Measurements from ENCODE around the gene NPRL2.
"Not testable (repeated sequence)": the region's sequence is repeated elsewhere in the genome, so short reads cannot be mapped to it uniquely, and the experiment has no call there.

The NPRL2 gene

DNA sequence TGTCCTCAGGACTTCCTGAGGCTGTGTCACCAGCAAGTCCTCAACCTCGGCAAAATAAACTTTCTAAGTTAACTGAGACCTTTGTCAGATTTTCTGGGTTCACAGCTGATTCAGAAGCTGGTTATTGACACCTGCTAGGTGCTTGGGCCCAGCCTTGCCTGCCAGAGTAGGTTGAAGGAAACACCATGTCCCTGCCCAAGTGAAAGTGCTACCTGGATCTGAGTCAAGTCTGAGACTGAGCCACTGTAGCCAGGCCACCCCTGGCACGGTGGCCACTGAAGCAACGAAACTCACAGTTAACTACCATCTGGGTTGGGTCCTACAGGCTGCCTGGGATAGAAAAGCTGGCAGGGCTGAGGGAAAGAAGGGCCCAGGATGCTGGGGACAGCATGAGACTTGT is 36.2 kb downstream of the NPRL2 start:
- no peak overlapping the region for H2AFZ ChIP-seq (ENCODE audit: low read length)
- H3K4me1 ChIP-seq (ENCODE audit: insufficient read depth, low read length, severe bottlenecking) = peaks cover 32% of the 10 kb centered on the region
- no peaks in the 10 kb centered on the region for H3K9me2 ChIP-seq (ENCODE audit: low read depth, low read length)
- H3K9me3 ChIP-seq (ENCODE audit: low read length) = peaks cover 6% of the 10 kb centered on the region; the same call in 1 of the 2 replicates
- no peak overlapping the region for H3K27ac ChIP-seq (ENCODE audit: low read depth, low read length, poor library complexity, severe bottlenecking)
- H3K4me2 ChIP-seq (ENCODE audit: low read length) = no peak overlapping the region
- H3K27me3 ChIP-seq (ENCODE audit: insufficient read depth, low read length) = no peaks in the 10 kb centered on the region
- no peak overlapping the region for H3K9ac ChIP-seq (ENCODE audit: low read length)
- no peak overlapping the region for H3K4me3 ChIP-seq (ENCODE audit: low read depth, low read length, poor library complexity, severe bottlenecking)
- TF ChIP-seq CTCF (IDR thresholded peaks at IDR 0.05; ENCODE audit: low read length) (no peak), EZH2 (IDR thresholded peaks at IDR 0.05; ENCODE audit: borderline replicate concordance, low read length) (no peak)
- no peaks in the 10 kb centered on the region for H3F3A ChIP-seq (ENCODE audit: insufficient read depth, low read length)
- H4K20me1 ChIP-seq (ENCODE audit: insufficient read depth, low read length) = no peaks in the 10 kb centered on the region
- no peaks in the 10 kb centered on the region for H3K79me2 ChIP-seq (ENCODE audit: insufficient read depth, low read length)
- H3K36me3 ChIP-seq (ENCODE audit: insufficient read depth, low read length) = peaks cover 6% of the 10 kb centered on the region

DNA sequence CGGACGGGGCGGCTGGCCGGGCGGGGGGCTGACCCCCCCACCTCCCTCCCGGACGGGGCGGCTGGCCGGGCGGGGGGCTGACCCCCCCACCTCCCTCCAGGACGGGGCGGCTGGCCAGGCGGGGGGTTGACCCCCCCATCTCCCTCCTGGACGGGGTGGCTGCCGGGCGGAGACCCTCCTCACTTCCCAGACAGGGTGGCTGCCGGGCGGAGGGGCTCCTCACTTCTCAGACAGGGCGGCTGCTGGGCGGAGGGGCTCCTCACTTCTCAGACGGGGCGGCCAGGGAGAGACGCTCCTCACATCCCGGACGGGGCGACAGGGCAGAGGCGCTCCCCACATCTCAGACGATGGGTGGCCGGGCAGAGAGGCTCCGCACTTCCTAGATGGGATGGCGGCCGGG is 38.5 kb downstream of the NPRL2 start:
- H3K27me3 ChIP-seq (ENCODE audit: insufficient read depth, low read length); H3K4me2 ChIP-seq (ENCODE audit: low read length); H3K9ac ChIP-seq (ENCODE audit: low read length); H3F3A ChIP-seq (ENCODE audit: insufficient read depth, low read length); H4K20me1 ChIP-seq (ENCODE audit: insufficient read depth, low read length); H3K9me3 ChIP-seq (ENCODE audit: low read length); H3K27ac ChIP-seq (ENCODE audit: low read depth, low read length, poor library complexity, severe bottlenecking); H2AFZ ChIP-seq (ENCODE audit: low read length); H3K9me2 ChIP-seq (ENCODE audit: low read depth, low read length); H3K36me3 ChIP-seq (ENCODE audit: insufficient read depth, low read length); H3K79me2 ChIP-seq (ENCODE audit: insufficient read depth, low read length); H3K4me3 ChIP-seq (ENCODE audit: low read depth, low read length, poor library complexity, severe bottlenecking); H3K4me1 ChIP-seq (ENCODE audit: insufficient read depth, low read length, severe bottlenecking): not testable (repeated sequence)

DNA sequence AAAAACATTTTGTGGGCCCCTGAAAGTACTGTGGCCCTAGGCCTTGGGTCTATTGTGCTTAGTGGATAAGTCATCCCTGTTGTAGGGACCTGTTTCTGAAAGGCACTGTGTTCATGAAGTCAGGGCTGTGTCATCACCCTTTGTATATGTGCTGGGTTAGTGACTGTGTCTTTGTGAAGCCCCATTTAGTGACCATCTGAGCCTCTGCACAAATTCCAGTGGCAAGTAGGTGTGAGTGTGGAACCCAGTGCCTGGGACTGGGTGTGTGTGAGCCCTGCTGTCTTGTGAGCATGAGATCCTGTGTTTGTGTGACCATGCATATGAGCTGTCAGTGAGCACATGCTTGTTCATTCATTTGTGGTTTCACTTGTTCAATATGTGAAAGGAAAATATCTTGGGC is 46.0 kb downstream of the NPRL2 start:
- no peaks in the 10 kb centered on the region for H3F3A ChIP-seq (ENCODE audit: insufficient read depth, low read length)
- H3K9me3 ChIP-seq (ENCODE audit: low read length) = 0 out of 2 replicates have a peak, but pooled peaks cover 2% of the 10 kb centered on the region
- H3K27me3 ChIP-seq (ENCODE audit: insufficient read depth, low read length) = no peaks in the 10 kb centered on the region
- no peak overlapping the region for H3K27ac ChIP-seq (ENCODE audit: low read depth, low read length, poor library complexity, severe bottlenecking)
- no peaks in the 10 kb centered on the region for H3K79me2 ChIP-seq (ENCODE audit: insufficient read depth, low read length)
- peaks cover 5% of the 10 kb centered on the region for H3K36me3 ChIP-seq (ENCODE audit: insufficient read depth, low read length)
- TF ChIP-seq EZH2 (IDR thresholded peaks at IDR 0.05; ENCODE audit: borderline replicate concordance, low read length) = no peak
- TF ChIP-seq CTCF (IDR thresholded peaks at IDR 0.05; ENCODE audit: low read length) = no peak
- H4K20me1 ChIP-seq (ENCODE audit: insufficient read depth, low read length) = no peaks in the 10 kb centered on the region
- no peak overlapping the region for H3K9ac ChIP-seq (ENCODE audit: low read length)
- no peak overlapping the region for H2AFZ ChIP-seq (ENCODE audit: low read length)
- H3K4me1 ChIP-seq (ENCODE audit: insufficient read depth, low read length, severe bottlenecking) = peaks cover 12% of the 10 kb centered on the region
- H3K4me3 ChIP-seq (ENCODE audit: low read depth, low read length, poor library complexity, severe bottlenecking) = no peak overlapping the region
- no peaks in the 10 kb centered on the region for H3K9me2 ChIP-seq (ENCODE audit: low read depth, low read length)
- no peak overlapping the region for H3K4me2 ChIP-seq (ENCODE audit: low read length)

DNA sequence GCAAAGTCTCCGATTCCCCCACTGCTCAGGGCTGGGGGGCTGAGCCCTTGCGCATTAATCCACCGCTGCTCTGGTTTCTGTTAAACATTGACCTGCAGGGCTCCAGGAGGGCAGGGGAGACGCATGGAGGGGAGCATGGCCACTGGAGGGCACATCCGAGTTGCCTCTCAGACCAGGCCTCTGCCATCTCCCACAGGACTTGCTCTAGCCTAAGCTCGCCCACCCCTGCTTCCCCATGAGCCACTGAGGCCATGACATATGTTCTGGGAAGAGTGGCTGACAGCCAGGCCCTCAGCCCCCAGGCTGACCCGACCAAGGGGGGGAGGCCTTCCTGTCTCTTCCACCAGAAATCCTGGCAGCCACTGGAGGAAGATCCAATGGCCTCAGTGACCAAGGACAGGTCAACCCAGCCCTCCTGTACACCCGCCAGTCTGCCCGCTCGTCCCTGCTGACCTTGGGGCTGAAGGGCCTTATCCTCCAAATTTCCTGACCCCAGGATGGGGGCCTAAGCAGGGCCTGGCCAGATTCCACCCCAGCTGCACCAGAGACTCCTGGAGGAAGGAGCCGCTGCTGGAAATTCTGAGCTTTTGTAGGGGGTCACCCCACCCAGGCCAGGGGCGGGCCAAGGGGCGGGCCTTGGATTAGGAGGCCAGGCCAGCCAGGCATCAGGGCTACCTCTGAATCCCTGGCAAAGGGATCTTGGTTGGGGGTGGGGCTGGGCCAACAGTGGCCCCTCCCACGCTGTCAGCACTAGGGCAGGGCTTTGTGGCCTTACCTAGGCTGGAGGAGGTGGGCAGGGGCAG is 47.4 kb downstream of the NPRL2 start, which contains the start of gene HYAL1:
Gene HYAL1, minus strand, starts transcription at position 562 of the 803 bp plus-strand sequence. CDS start 618 bp downstream, outside the sequence.
- Histone ChIP-seq H3K4me2 (ENCODE audit: low read length) (no peak within 1 kb of the TSS), H3K4me1 (ENCODE audit: insufficient read depth, low read length, severe bottlenecking) (peaks cover 18% of the 10 kb centered on the region), H3K9ac (ENCODE audit: low read length) (no peak within 1 kb of the TSS), H3K9me3 (ENCODE audit: low read length) (no peaks in the 10 kb centered on the region), H3K27ac (ENCODE audit: low read depth, low read length, poor library complexity, severe bottlenecking) (no peak within 1 kb of the TSS), H2AFZ (ENCODE audit: low read length) (no peak within 1 kb of the TSS), H3K36me3 (ENCODE audit: insufficient read depth, low read length) (no peaks in the 10 kb centered on the region; the same call in 1 of the 2 replicates), H3K27me3 (ENCODE audit: insufficient read depth, low read length) (no peaks in the 10 kb centered on the region), H3F3A (ENCODE audit: insufficient read depth, low read length) (no peaks in the 10 kb centered on the region), H3K4me3 (ENCODE audit: low read depth, low read length, poor library complexity, severe bottlenecking) (no peak within 1 kb of the TSS), H4K20me1 (ENCODE audit: insufficient read depth, low read length) (no peaks in the 10 kb centered on the region), H3K9me2 (ENCODE audit: low read depth, low read length) (no peaks in the 10 kb centered on the region), H3K79me2 (ENCODE audit: insufficient read depth, low read length) (no peaks in the 10 kb centered on the region)
- no peak for TF ChIP-seq EZH2 (IDR thresholded peaks at IDR 0.05; ENCODE audit: borderline replicate concordance, low read length)
- TF ChIP-seq CTCF (IDR thresholded peaks at IDR 0.05; ENCODE audit: low read length) = no peak

Data from OCI-LY1 (cell line).